Stimulated activated CD4-positive, alpha-beta T cell treated with anti-CD3 and anti-CD28 coated beads, TNF-alpha, amount 100 ng/mL, for 1 hour (primary cell): ENCODE measurements around the gene PPP1R15B.
A peak's percentile ranks its signal among the peaks of the same experiment; 100 is the strongest.

ENCODE experiments used
- DNase-seq, 3 donors: peaks; one replicate each; pipeline ENCODE4 v3.0.0-alpha.2; 2020; ENCODE audit warnings: low read depth in 3 of 3, low spot score in 1 of 3

The PPP1R15B gene

DNA sequence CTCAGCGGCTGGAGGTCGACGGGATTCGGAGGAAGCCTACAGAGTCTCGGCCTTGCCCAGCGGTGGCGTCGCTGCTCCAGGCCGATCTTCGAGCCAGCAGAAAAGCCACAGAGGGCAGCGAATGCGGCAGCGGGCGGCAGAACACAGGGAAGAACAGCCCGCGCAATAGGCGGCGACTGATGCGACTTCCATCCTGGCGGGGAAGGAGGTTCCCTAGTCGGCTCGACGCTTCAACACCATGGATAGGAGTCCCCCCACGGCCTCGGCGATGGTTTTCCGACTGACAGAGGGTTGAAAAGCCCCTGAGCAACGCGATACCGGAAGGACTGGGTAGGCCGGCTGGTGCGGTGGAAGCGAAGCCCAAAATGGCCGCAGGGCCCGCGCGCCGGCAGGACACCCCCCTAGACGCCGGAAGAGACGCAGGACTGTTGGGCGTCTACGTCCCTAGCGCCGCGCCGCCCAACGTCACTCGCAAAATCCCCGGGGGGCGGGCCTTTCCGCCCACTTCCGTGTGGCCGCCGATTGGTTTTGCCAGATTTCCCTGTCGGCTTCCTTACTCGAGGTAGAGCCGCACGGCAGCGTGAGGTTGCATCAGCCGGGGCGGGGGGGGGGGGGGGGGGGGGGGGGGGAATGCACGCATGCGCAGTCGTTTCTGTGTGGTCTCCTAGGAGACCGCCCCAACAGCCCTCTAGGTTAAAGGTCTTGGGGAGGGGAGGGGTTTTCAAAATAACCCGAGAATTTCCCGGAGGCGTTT lies at the start of gene PPP1R15B:
Gene PPP1R15B, minus strand, starts transcription at position 367 of the 754 bp plus-strand sequence. CDS start 406 bp downstream, outside the sequence.
- peak; percentile 94 to 97 (median 95) for DNase-seq

DNA sequence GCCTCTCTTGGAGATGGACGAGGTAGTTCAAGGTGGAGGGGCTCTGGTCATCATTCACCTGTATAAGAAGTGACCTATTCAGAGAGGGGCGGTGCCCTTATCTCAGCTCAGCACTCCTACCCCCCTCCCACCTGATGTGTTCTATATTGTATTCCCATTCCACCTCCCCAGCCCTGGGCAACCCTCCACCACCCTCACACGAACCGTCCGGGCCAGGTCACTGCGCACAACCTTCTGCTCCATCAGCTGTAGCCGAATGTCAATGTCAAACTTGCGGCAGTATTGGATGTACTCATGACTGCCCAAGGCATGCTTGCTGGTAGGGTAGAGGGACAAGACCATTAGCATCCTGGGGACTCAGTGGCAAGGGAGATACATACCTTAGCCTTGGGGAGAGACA lies 48.7 kb upstream of the PPP1R15B start:
- DNase-seq, result no peak

DNA sequence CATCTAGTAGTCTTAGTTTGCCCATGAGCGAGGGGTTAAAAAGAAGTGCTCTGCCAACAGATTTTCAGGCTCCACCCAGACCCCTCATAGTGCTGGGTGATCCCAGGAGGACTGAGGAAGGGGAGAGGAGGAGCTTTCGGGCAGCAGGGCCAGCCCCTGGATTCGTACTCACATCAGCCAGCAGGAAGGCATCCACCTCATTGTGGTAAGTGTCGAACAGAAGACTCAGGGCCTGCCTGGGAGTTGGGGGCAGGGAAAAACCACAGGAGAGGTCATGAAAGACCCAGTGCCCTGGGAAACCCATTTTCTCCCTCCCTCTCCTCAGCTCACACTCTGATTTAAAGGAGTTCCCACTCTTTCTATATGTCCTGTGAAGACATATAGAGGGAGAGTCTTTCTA lies 48.1 kb upstream of the PPP1R15B start:
- DNase-seq, result no peak

DNA sequence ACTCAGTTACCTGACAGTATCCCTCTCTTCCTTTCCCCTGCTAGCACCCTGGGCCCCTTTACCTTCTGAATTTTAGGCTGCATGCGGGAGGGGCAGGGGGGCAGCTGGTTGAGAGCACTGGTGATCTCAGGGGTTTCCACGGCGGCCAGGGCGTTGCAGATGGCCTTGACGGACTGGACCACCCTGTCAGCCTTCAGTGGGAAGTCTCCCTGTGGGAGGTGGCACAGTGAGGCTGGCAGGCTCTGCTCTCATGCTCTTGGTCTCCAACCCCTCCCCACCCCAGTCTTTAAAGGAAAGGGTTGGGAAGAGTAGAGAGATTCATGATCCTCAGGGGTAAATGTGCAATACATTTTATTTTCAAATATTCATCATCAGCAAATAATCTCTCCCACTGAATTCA lies 46.0 kb upstream of the PPP1R15B start:
- DNase-seq, result no peak

DNA sequence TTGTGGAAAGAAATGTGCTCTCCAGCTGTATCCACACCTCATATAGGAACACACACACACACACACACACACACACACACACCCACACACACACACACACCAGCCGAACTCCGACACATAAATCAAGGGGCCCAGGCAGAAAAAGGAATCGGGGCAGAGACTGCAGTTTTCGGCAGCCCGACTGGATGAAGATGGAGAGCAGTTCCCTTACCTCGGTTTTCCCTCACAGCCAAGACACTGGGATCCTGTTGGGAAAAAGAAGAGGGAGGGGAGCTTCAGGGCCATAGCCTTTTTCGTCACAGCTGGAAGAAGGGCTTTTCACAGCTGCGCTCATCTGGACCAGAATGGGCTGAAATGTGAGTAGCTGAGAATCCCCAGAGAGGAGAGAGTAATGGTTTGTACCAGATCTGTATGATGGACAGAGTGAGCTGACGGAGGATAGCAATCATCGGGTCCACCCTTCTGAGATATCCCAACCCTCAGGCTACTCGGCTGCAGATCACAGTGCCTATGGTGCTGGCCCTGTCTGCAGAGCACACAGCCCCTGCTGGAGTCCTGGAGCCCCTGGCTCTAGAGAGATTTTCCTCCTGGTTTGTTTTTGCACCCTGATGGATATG lies 45.3 kb upstream of the PPP1R15B start:
- no peak for DNase-seq

DNA sequence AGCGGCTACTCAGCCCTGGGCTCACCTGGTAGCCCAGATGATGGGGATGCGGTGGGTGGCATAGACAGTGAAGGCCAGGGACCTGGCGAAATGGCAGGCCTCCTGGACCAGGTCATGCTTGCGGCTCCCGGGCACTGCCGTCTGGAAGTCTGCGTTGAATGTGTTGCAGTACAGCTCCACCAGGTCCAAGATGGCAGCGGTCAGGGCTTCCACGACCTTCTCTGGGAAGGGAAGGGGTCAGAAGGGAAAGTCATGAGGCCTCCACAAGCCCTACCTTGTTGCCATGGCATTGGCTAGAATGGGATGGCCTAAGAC lies 44.2 kb upstream of the PPP1R15B start:
- DNase-seq, result no peak

DNA sequence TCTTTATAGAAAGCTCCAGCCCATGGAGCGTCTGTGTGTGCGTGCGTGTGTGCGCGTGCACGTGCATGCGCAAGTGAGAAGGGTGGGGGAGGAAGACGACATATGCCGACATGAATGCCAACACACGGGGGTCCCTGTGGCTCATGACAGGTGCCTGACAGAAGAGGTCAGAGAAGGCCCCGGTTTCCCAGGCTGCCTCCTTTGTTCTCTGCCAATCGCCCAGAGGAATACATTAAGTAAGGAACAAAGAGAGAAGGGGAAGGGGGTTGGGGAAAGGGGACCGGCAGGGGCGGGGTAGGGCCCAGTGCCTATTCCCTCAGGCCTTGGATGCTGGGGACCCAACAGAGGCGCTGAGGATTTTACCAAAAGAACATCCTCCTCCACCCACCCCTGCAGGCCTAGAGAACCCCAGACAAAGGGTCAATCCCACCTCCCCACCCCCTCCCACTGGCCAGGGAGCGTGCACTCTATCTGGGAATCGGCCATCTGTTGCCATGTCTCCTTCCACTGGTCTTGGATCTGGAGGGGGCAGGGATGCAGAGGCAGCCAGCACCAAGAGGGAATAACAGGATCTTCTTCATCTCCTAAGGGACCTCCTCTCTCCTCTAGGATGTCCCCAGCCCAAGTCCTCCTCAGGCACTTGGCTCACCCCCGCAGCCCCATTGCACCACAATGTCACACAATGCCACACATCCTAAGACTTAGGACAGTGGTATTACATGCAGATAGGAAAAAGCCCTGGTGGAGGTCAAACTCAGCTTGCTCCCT lies 43.6 kb upstream of the PPP1R15B start:
- no peak for DNase-seq

DNA sequence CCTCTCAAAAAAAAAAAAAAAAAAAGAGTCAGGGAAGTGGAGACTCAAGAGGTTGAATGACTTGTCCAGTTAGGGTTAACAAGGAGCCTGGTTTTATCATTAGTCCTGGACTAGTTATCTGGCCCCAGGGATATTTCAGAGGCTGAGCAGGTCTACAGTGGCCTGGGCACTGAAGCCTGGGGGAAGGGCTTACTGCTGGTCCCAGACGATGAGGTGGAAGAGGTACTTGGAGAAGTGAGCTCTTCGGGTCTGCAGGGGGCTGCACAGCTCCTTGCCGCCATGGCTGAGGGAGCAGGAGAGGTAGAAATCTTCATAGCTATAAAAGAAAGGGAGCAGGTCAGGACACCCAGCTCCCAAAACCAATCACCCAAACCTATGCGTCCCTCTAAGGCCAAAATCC lies 42.9 kb upstream of the PPP1R15B start:
- no peak for DNase-seq

DNA sequence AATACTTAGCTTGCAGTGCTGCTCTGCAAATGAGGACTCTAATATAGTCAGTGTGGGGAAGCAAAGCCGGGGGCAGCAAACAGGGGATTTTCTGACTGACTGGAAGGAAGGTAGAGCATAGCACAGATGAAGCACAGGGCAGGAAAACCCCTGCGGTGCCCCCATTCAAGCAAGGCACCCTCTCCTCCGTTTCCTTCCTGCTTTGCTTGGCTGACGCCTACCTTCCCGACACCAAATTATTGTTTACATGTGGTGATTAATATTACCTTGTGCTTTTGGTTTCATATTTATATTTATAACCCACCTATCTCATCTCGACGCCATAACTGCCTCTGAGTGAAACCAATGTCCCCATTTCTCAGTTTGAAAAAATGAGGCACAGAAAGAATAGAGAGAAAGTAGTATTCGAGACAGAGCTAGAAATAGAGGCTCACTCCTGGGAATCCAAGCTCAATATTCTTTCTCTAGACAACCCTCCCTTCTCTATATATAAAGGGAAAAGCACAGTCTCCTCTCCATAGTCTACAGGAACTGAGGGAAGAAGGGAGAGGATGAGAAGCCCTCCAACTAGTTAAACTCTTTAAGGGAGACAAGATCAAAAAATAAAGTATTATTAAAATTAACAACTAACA lies 41.6 kb upstream of the PPP1R15B start:
- peak; percentile 49 to 60 (median 57) for DNase-seq

DNA sequence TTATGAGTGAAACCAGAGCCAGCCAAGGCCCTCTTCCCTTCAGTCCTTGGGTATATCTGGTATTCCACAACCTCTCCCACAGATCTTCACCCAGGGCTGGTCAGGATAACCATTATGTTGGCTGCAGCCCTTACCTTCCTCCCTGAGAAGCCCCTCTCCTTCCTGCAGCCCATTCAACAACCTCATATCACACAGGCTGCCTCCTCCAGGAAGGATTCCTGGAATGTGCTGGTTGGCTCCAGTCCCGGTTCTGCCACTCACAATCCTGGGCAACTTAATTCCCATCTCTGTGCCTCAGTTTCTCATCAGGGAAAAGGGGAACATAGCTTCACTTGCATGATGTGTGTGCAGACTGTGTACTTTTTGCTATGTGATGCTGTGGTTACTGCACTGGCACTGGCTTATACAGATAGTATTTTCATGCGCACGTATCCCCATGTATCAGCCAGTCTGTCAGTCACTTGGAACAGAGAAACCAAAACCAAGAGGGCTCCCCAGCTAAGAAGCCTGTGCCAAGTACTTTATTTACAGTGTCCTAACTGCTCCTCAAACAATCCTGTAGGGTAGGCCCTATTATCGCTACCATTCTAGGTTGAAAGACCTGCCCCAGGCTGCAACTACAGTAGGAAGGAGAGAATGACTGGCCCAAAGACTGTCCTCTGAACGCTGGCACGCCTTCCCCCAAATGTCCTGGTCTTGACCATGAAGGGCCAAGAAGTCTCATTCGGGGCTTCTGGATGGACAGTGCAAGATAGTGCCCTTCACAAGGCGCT lies 39.9 kb upstream of the PPP1R15B start:
- no peak for DNase-seq

DNA sequence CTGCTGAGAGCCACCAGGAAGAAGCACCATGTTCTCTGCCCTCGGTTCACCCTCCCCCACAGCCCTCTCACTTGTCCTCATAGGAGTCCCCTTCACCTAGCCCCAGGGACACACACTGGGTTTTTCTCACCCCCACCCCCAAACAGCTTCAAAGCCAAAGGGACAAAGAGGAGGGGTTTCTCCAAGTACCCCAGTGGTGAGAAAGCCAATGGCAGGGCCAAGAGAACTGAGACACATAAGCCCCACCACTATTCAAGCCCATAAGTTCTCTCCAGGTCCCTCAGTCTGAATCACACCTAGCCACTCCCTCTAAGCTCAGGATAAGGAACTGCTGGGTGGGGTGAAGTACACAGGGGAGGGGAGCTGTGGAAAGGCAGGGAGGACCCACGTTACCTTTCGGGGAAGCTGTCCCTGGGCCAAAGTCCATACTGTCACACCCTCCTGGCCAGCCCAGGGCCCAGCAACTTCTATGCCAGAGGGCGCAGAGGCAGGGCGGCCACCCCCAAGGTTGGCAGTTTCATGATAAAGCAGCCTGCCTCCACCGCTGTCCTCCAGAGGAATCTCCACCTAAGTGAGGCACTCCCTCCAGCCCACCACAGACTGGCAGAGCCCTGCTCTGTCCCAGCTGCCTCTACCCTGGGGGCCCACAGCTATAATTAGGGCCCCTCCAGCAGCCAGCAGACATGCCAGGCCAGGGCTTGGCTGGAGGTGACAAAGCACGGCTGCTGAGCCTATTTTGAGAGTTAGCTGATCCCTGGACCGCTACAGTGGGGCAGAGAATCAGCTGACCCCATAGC lies 39.0 kb upstream of the PPP1R15B start:
- DNase-seq, result no peak

DNA sequence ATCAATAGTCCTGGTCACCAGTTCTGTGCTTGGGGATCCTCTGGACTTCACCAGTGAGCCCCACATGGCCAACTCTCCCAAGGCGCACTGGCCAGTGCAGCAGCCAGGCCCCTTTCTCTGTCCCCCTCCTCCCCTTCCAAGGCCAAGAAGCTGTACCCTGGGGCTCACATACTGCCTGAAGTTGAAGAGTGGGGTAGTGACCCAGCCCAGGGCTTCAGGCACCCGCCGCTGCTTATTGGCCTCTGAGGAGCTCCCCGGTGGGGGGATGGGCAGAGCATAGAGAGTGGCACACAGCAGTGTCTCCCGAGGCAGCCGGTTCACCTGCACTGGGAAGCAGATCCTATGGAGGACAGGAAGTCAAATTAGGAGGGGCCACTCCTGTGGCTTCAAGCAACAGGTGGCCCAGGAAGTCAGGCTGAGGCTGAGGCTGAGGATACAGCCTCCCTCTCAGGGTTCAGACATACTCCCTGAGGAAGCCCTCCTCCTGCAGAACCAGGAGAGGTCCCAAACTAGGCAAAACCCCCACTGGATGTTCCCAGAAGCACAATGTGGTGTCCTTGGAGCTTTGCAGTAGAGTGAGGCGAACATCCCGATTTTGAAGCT lies 38.2 kb upstream of the PPP1R15B start:
- DNase-seq, result no peak

DNA sequence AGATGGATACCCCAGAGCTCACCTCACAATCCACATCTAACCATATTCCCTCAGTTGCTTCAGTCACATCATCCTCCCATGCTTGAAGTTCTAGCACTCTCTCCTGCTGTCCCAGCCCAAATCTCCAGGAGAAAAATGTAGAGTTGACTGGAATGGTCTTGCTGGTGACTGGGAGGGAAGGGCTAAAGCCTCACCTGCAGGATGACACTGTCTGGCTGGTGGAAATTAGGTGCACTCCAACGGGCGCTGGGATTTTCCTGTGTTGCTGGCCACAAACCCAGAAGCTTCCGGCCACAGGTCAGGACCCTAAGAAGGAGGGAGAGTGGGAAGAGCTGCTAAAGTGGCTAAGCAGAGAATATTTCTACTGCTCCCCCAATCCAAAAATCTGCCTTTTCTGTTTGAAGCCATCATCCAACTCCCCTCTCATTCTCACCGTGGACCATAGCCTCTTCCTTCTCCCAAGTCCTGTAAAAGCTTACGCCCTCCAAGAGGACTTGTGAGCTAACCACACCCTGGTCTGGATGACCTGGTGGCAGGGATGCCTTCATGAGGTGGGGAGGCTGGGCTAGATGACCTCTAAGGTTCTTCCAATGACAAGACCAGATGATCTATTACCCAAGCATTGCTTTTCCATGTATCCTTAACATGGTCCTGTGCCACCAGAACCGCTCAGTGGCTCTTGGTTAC lies 37.5 kb upstream of the PPP1R15B start:
- DNase-seq, result no peak

DNA sequence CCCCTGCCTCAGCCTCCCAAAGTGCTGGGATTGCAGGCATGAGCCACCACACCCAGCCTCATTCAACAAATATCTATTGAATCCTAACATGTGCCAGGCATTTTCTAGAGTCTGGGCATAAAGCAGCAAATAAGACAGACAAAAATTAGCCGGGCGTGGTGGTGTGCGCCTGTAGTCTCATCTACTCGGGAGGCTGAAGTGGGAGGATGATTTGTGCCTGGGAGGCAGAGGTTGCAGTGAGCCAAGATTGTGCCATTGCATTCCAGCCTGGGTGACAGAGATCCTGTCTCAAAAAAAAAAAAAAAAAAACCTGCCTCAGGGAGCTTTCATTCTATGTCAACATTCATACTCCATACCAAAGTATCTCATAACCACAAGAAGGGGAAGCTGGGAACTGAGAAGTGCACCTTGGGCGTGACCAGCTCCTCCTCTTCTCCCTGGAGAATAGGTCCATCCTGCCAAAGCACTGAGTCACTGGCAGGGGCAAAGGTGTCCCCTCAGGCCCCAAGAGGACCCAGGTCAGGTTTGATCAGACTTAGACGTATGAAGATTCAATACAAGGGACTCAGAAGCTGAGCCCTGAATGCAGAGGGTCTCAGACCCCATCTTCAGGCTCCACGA lies 36.8 kb upstream of the PPP1R15B start:
- DNase-seq, result no peak

DNA sequence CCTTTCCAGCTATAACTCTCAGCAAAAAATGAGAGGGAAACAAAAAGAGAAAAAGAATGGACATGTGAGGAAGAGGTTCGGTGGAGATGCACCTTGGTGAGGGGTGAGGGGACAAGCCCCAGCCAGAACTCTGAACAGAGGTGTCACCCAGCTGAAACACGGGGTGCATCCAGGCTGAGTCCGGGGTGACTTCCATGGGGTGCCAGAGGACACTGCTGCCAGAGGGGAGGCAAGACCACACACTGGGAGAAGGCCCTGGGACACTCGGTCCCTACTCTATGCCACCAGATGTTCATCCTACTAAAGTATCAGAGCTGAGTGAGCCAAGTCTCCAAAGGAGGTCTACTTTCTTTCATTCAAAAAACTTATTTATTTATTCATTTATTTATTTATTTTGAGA lies 36.1 kb upstream of the PPP1R15B start:
- no peak for DNase-seq

DNA sequence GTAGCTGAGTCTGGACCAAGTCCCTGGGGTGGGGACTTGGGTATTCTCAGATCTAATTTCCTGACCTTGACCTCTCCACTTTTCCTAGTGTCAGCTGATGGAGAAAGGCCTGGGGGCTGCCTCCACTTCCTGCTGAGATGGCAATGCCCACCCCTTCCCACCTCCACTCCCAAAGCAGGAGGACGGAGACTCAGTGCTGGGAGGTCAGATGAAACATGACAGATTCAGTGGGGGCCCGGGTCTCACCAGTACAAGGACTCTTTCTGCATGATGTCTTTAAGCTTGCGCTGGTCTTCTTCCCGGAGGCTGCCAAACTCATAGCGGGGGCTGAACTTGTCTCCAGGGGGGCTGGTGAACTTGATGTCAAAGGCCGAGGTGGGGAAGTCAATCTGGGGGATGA lies 35.6 kb upstream of the PPP1R15B start:
- no peak for DNase-seq

DNA sequence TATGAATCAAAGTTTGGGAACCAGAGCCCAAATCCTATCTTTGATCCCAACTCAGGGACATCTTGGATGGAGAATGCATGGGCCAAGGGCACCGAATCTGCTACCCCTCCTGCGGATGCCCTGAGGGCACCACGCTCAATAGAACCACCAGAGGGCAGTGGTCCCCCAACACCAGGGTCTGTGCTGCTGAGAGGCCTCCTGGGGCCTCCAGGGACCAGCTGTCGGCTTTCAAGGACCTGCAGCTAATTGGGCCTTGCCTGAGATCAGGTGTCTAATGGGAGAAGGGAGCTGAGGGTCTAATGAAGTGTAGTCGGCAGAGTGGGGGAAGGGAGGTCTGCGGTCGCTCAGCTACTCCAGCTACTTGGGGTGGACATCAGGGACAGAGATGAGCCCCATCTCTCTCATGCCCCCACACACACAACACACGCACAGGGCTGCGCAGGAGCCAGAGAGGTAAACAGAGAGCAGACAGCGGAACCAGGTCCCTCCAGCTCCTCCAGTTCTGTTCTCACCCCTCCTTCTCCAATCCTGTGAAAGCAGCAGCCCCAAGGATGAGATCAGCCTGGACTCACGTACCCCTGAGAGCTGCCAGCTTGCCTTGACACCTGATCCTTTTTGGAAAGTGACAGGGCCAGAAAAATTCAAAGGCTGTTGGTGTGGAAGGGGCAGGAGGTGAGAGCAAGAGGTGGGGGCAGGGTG lies 34.9 kb upstream of the PPP1R15B start:
- DNase-seq, result peak; percentile 59 to 66 (median 62)

DNA sequence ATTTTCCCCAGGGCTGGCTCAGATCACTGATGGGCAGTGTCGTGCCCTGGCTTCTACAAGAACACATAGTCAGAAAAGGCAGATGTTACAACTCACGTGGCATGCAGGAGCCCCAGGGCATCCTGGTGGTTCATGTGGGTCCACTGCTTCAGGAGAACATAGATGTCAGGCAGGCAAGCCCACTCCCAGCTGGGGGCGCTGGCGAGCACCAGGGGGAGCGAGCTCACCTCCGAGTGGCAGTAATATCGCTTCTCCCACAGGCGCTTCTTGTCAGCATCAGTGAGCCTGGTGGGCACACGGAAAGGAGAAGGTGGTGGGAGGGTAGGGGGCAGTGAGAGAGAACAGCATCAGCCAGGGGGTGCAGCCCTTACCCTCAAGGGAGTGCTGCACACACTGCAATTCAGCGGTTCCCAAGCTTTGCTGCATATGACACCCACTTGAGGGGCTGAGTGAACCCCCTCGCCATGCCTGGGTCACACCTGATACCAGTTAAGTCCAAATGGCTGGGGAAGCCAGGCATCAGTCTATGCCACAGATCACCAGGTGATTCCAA lies 34.3 kb upstream of the PPP1R15B start:
- peak in 2 of 3 donors; percentile 15 to 38 for DNase-seq
